NCI-H2196 (cell line): ENCODE measurements around the gene CYP11A1.

Experiments used
- DNase-seq: peaks from one replicate; lab custom pipeline; 2025; ENCODE audit not compliant: unreplicated experiment; lab: John Stamatoyannopoulos, UW

CYP11A1 gene

GRCh38 chr15:74389241-74390048 is 22.0 kb upstream of the CYP11A1 start:
- no peak for DNase-seq

GRCh38 chr15:74388363-74388951 is 21.0 kb upstream of the CYP11A1 start:
- DNase-seq, result no peak

- no peak for DNase-seq
Observed at GRCh38 chr15:74387621-74388362, 20.3 kb upstream of the CYP11A1 start.

GRCh38 chr15:74387141-74387541 is 19.7 kb upstream of the CYP11A1 start:
- DNase-seq, result no peak

DNA sequence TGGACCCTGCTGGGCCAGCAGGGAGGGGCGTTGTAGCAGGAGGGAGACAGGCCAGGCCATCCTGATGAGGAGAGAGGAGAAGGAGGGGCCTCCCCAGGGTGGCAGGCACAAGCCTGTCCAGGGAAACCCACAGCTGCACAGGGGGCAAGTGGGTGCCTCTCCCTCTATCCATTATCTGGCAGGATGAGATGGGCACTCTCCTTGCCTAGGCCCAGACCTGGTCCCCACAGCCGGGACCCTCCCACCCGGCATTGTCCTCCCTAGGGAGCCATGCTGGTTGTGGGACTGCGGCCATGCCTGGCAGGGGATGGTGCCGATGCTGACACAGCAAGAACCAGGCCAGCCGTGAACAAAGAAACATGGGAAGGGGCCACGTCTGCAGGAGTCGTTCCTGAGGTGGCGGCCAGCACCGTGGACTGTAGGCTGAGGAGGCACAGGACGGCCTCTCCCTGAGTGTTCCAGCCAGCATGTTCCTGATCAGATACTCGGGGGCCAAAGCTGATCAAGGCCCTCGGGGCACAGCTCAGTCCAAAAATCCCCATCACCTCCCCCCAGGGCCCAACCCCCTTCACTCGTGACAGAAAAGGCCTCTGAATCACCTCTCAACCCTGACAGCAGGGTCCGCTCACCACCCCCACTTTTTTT is 19.2 kb upstream of the CYP11A1 start:
- no peak for DNase-seq

- DNase-seq, result no peak
Observed at GRCh38 chr15:74385733-74386132, 18.3 kb upstream of the CYP11A1 start.

DNA sequence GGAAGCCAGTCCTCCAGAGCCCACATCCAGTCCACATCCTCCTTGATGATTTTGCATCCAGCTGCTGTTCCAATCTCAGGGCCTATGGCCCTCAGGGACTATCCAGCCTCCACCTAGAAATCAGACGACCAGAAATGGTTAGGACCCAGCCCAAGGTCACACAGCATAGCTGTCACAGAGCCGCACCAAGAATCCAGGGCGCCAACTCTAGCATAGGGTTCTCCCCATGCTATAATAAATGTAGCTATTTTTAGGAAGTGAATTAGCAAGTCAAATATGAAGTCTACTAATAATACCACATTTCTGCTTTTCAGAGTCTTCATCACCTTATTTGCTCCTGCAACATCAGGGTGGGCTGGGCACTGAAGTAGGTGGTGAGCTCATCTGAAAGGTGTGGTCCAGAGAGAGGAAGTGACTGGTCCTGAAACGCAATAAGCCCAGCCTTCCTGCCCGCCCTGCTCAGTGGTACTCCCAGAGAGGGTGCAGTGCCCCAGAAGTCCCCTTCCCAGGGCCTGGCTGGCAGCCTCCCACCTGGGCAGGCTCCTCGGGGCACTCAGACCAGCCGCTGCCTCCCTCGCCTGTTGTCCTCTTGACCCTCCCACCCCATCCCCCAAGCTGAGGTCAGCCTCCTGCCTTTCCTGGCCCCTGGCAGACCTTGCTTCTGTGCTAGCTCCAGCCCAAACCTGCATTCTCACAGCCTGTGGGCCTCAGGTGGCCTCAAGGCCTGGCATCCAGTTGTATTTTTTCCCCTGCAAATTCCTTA is 17.6 kb upstream of the CYP11A1 start:
- DNase-seq, result peak; percentile 8

- DNase-seq, result no peak
Observed at GRCh38 chr15:74384566-74384880, 17.1 kb upstream of the CYP11A1 start.

DNA sequence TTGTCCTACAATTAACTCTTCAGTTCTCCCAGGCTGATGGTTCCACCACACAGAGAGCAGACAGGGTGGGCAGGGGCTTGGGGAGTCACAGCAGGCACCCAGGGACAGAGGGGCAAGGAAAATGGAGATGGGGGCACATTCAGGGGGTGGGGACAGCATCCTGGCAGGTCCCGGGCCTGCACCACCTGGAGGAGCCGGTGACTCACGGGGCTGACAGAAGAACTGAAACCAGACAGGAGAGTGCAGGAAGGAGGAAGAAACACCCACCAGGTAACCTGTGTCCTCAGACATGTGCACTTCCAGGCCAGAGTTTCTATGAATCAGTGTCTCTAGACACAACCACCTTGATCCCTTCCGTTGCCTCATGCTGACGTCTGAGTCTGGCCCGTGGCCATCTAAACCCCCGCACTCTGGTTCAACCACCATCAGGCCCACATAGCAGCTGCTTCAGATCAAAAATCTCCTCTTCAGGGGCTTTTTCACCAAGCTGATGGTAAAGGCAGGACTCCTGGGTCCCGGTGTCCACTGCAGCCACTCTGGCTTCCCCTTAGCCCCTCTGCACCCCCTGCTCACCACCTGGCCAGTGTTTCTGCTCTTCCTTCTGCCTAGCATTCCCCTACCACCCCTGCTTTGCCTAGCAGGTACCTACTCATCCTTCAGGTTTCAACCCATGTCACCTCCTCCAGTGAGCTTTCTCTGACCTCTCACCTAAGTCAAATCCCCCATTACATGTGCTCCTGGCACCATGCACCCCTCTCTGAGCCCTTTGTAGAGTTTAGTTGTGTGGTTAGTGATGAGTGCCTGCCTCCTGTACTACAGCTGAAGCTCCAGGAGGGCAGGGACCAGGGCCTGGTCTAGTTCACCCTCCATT is 16.5 kb upstream of the CYP11A1 start:
- no peak for DNase-seq

- DNase-seq, result no peak
Observed at GRCh38 chr15:74383286-74383685, 15.8 kb upstream of the CYP11A1 start.

- DNase-seq, result peak; percentile 72
Observed at GRCh38 chr15:74382004-74382816, 14.8 kb upstream of the CYP11A1 start.

DNA sequence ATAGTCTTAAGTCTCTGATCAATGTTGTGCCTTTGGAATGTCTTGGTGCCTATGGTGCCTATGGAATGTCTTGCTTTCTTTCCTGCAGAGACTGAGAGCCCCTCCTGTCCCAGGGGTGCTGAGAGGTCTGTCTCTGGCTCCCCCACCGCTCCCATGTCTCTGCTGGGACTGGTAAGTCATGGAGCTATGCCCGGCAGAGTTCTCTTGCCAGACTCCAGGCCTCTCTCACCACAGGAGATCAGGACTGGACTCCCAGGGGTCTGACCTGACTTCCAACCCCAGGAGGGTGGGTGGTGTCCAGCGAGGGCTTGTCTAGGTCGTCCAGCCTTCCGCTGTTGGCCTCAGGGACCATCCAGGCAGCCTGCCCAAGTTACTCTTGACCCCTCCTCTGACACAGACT is 14.0 kb upstream of the CYP11A1 start:
- DNase-seq, result no peak

GRCh38 chr15:74381190-74381453 is 13.7 kb upstream of the CYP11A1 start:
- DNase-seq, result no peak

GRCh38 chr15:74380361-74381189 is 13.1 kb upstream of the CYP11A1 start:
- DNase-seq, result no peak

- no peak for DNase-seq
Observed at GRCh38 chr15:74378848-74379247, 11.4 kb upstream of the CYP11A1 start.

DNA sequence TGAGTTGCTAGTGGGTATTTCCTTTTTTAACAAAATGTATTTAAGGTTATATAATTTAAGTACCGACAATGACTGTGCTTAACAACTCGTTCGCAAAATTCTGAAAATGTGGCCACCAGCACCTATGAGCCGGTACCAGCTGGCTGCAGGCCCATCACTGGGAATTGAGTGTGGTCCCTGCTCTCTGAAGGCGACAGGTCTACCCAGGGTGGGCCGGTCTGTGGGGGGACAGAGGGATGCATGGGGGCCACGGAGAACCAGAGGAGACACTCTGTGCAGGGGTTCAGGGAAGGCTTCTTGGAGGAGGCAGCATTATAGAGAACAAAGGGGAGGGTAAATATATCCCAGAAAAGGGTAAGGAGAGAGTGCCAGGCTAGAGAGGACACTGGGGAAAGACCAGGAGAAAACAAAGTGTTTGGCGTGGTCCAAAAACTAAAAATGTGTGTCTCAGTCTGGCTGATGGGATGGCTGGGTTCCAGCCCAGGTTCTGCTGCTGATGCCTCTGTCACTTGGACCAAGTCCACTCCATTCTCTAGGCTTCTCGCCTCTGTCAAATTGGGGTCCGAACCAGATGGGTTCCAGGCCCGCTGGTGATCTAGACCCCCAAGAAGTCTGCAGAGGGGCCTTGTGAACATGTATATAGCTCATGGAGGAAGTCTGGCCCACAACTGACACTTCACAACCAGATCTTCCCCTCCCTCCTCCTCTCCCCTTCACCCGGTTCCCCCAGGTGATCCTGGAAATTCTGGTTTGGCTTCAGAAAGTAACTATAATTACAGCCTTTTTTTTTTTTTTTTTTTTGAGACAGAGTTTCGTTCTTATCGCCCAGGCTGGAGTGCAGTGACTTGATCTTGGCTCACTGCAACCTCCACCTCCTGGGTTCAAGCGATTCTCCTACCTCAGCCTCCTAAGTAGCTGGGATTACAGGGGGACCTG is 10.7 kb upstream of the CYP11A1 start:
- DNase-seq, result no peak

GRCh38 chr15:74376825-74377581 is 9.6 kb upstream of the CYP11A1 start:
- no peak for DNase-seq
